ENCODE measurements around the gene RHBDF2.
"Not testable (repeated sequence)": the region's sequence is repeated elsewhere in the genome, so short reads cannot be mapped to it uniquely, and the experiment has no call there.

RHBDF2 gene

GRCh38 chr17:76524598-76525512, 23.6 kb upstream of the RHBDF2 start:
- H2AFZ ChIP-seq (ENCODE audit: low read length) = no peak overlapping the region
- no peak overlapping the region for H3K4me3 ChIP-seq (ENCODE audit: low read length)
- no peaks in the 10 kb centered on the region for H3K79me2 ChIP-seq (ENCODE audit: low read length)
- no peaks in the 10 kb centered on the region for H4K20me1 ChIP-seq (ENCODE audit: insufficient read depth, low read length)
- no peak for DNase-seq
- H3K4me2 ChIP-seq (ENCODE audit: low read depth, low read length) = no peak overlapping the region
- no peak for TF ChIP-seq EZH2phosphoT487 (IDR thresholded peaks at IDR 0.05; ENCODE audit: low read length)
- no peak for TF ChIP-seq CTCF (IDR thresholded peaks at IDR 0.05; ENCODE audit: low read length)
- no peak for TF ChIP-seq EZH2 (optimal IDR thresholded peaks at IDR 0.05; ENCODE audit: low read depth, low read length)
- H3K4me1 ChIP-seq (ENCODE audit: low read length) = peaks cover 5% of the 10 kb centered on the region; the same call in 1 of the 2 replicates
- H3F3A ChIP-seq (ENCODE audit: insufficient read depth, low read length) = no peaks in the 10 kb centered on the region
- no peaks in the 10 kb centered on the region for H3K36me3 ChIP-seq (replicated peaks; ENCODE audit: insufficient read depth, low read length)
- no peaks in the 10 kb centered on the region for H3K9me2 ChIP-seq (replicated peaks; ENCODE audit: insufficient read depth, low read length)
- peaks cover 65% of the 10 kb centered on the region for H3K27me3 ChIP-seq (replicated peaks; ENCODE audit: insufficient read depth, low read length)
- H3K9me3 ChIP-seq (replicated peaks; ENCODE audit: insufficient read depth, low read length) = no peaks in the 10 kb centered on the region
- no peak overlapping the region for H3K27ac ChIP-seq (ENCODE audit: low read length)
- H3K9ac ChIP-seq (ENCODE audit: low read length) = no peak overlapping the region

- Histone ChIP-seq H3K4me2 (ENCODE audit: low read depth, low read length) (peak overlapping the region; percentile 67), H3K79me2 (ENCODE audit: low read length) (no peaks in the 10 kb centered on the region), H3K9ac (ENCODE audit: low read length) (no peak overlapping the region), H3K27ac (ENCODE audit: low read length) (no peak overlapping the region), H3K27me3 (replicated peaks; ENCODE audit: insufficient read depth, low read length) (peaks cover 67% of the 10 kb centered on the region), H3K4me3 (ENCODE audit: low read length) (no peak overlapping the region), H3K9me2 (replicated peaks; ENCODE audit: insufficient read depth, low read length) (no peaks in the 10 kb centered on the region), H3K4me1 (ENCODE audit: low read length) (peaks cover 5% of the 10 kb centered on the region; the same call in 1 of the 2 replicates), H3F3A (ENCODE audit: insufficient read depth, low read length) (no peaks in the 10 kb centered on the region), H3K36me3 (replicated peaks; ENCODE audit: insufficient read depth, low read length) (no peaks in the 10 kb centered on the region), H4K20me1 (ENCODE audit: insufficient read depth, low read length) (no peaks in the 10 kb centered on the region), H3K9me3 (replicated peaks; ENCODE audit: insufficient read depth, low read length) (no peaks in the 10 kb centered on the region), H2AFZ (ENCODE audit: low read length) (0 out of 2 replicates have a peak overlapping the region, but pooled peaks have one; percentile 40)
- TF ChIP-seq CTCF (IDR thresholded peaks at IDR 0.05; ENCODE audit: low read length) (peak; percentile 98), EZH2 (optimal IDR thresholded peaks at IDR 0.05; ENCODE audit: low read depth, low read length) (no peak), EZH2phosphoT487 (IDR thresholded peaks at IDR 0.05; ENCODE audit: low read length) (no peak)
- peak; percentile 76 for DNase-seq
These were observed 22.1 kb upstream of the RHBDF2 start for GRCh38 chr17:76523084-76524037.

GRCh38 chr17:76521683-76522082, 20.5 kb upstream of the RHBDF2 start:
- H2AFZ ChIP-seq (ENCODE audit: low read length); H3K9me3 ChIP-seq (replicated peaks; ENCODE audit: insufficient read depth, low read length); DNase-seq; H3K27ac ChIP-seq (ENCODE audit: low read length); H3K79me2 ChIP-seq (ENCODE audit: low read length); H3K4me1 ChIP-seq (ENCODE audit: low read length); H3K9ac ChIP-seq (ENCODE audit: low read length); H4K20me1 ChIP-seq (ENCODE audit: insufficient read depth, low read length); H3K36me3 ChIP-seq (replicated peaks; ENCODE audit: insufficient read depth, low read length); H3K4me2 ChIP-seq (ENCODE audit: low read depth, low read length); H3K9me2 ChIP-seq (replicated peaks; ENCODE audit: insufficient read depth, low read length); H3K4me3 ChIP-seq (ENCODE audit: low read length); H3F3A ChIP-seq (ENCODE audit: insufficient read depth, low read length): not testable (repeated sequence)
- H3K27me3 ChIP-seq (replicated peaks; ENCODE audit: insufficient read depth, low read length) = peaks cover 57% of the 10 kb centered on the region

All from MM.1S (cell line).